Right atrium auricular region (tissue), 2 donors: ENCODE data around the gene WASF2. TPM values are rescaled to one million over a fixed set of nuclear protein-coding genes. Genes with fewer than 3 reads are reported as not detected.

ENCODE experiments used
- DNase-seq: peaks from one replicate; pipeline ENCODE4 v3.0.0-alpha.2; 2019; ENCODE audit warnings: low spot score
- H3K27ac ChIP-seq, 2 donors: fragments of 200-600 bp; sonication (generic); 1 replicate in 1 of 2; 2 replicates in 1 of 2; pipeline ENCODE4 v1.5.1; 2016 to 2019
- H3K27me3 ChIP-seq, 2 donors: fragments of 200-600 bp; sonication (generic); one replicate each; pipeline versions ENCODE4 v1.5.1 to v1.6.0; 2017 to 2019
- H3K36me3 ChIP-seq: fragments of 200-600 bp; sonication (generic); one replicate; pipeline ENCODE4 v1.5.1; 2016
- H3K4me1 ChIP-seq, 2 donors: fragments of 200-600 bp; sonication (generic); one replicate each; pipeline versions ENCODE4 v1.5.1 to v1.6.0; 2017 to 2019
- H3K4me3 ChIP-seq, 2 donors: fragments of 200-600 bp; sonication (generic); 1 replicate in 1 of 2; 2 replicates in 1 of 2; pipeline ENCODE4 v1.5.1; 2017 to 2019; ENCODE audit warnings: mild to moderate bottlenecking in 1 of 2, moderate library complexity in 1 of 2
- H3K9me3 ChIP-seq, 2 donors: fragments of 200-600 bp; sonication (generic); one replicate each; pipeline ENCODE4 v1.5.1; 2019
- CTCF ChIP-seq, 2 donors: fragments of 200-600 bp; sonication (generic); IDR thresholded peaks; one replicate each; pipeline ENCODE4 v1.5.1; 2019; ENCODE audit warnings: antibody characterized with exemption in 2 of 2
- total RNA-seq, 2 donors: library from RNA; depleted of rRNA; stranded (reverse); fragments of >200 nt; gene quantifications; one replicate each; pipeline ENCODE4 v1.1.0, GENCODE V29; 2016

The WASF2 gene
- total RNA-seq, 2 donors from 2014 or later, result 20.7 to 49.0 TPM

DNA sequence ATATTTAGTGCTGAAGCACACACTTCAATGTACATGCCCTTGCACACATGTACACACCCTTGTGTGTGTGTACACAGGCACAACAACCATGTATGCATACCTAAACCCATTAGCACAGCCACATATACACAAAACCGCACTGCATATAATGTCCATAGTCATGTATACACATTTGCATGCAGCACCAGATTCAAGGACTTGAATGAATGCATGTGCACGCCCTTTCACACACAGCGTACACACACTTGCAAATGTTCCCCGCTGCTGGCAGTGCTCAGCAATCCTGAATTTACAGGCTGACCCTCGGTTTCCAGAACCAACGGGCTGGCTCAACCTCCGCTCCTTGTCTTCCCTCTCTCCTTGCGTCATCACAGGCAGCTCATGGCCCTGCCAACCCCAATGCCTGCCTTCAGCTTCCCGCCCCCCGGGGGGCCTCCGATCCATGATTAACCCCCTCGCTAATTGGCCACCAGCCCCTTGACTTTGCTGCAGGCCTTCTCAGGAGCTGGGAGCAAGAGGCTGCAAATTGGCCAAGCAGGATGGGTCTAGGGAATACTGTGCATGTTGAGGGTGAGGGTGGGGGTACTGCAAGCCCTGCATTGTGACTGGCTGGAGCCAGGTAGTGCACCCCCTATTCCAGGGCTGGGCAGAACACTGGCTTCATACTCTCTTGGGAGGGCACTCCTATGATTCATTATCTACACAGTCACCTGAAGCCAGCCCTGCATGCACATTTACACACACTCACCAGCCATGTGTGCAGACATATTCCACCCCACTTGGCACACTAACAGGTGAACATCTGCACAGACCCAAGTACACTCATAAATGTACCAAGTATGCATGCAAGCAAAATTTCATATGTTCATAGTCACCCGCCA lies 89.6 kb downstream of the WASF2 start:
- no peak for DNase-seq
- Histone ChIP-seq H3K9me3 (no peaks in the 10 kb centered on the region), H3K27me3 (no peaks in the 10 kb centered on the region), H3K27ac (no peak overlapping the region), H3K4me3 (no peak overlapping the region), H3K4me1 (peaks cover 0 to 73% of the 10 kb centered on the region in 2 donors), H3K36me3 (no peaks in the 10 kb centered on the region)
- no peak for TF ChIP-seq CTCF (IDR thresholded peaks at IDR 0.05)

DNA sequence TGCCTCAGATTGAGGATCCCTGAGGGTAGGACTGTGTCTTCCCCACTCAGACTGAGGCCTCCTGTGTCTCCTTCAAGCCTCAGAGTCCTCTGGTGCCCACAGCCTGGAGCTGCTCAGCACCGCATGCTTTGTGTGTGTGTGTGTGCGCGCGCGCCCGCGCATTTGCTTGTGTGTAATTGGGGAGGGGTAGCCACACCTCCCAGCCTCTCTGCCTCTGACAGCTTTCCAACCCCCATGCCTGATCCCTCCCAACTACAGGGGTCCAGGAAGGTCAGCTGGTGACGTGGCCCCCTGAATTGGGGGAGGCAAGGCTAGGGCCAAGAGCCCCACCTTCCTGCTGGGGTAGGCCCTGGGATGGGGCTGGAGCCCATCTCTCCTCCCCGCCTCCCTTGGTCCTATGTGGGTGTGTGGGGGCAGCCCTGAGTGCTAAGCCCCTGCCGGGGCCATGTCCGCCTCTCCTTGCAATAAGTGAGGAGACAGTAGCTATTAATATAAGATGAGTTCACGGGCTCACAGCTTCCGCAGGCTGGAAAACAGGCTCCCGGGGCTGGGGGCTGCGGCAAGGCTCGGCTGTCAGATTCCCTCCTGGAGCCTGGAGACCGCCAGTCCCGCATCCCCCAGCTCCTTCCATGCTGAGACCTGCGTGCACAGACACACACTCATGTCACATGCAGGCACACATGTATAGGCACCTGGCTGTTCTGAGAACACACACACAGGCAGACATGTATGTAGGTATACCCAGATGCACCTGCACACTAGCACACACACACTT lies 90.5 kb downstream of the WASF2 start:
- no peaks in the 10 kb centered on the region for H3K36me3 ChIP-seq

DNA sequence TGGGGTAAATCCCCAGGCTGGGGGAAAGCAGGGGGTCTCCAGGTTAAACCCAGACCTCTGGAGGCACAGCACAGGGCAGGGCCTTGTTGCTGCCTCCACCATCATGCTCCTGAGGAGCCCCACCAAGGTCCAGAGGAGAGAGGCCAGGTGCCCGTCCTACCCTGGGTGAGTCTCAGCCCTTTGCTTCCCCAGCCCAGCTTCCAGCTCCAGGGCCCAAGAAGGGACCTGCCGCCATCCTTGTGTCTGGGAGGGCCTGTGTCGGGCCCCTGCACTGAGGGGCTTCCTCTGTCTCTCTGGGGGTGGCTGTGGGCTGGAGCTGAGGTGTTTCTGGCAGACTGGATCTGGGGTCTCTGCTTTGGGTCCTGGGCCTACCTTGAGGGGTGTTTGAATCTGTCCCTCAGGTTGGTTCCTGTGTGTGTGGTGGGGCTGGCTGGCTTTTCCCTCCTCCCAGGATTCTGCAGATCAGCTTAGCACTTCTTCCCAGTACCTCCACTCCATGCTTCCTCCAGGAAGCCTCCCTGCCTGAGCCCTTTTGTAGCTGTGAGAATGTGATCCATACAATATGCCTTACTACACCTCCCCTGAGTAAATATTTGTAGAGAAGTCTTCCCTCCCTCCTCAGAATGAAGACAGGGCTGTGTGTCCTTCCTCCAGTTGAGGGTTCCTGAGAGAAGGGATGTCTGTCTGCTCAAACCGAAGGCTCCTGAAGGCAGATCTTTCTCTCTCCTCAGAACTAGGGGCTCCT lies 91.4 kb downstream of the WASF2 start:
- TF ChIP-seq CTCF (IDR thresholded peaks at IDR 0.05), result no peak
- DNase-seq, result no peak
- Histone ChIP-seq H3K4me1 (peaks cover 0 to 59% of the 10 kb centered on the region in 2 donors), H3K36me3 (no peaks in the 10 kb centered on the region), H3K27ac (no peak overlapping the region), H3K27me3 (no peaks in the 10 kb centered on the region), H3K4me3 (no peak overlapping the region), H3K9me3 (no peaks in the 10 kb centered on the region)

More for the DNA sequence above, 90.5 kb downstream of the WASF2 start:
- Histone ChIP-seq H3K27me3 (no peaks in the 10 kb centered on the region), H3K4me1 (peaks cover 0 to 68% of the 10 kb centered on the region in 2 donors), H3K9me3 (no peaks in the 10 kb centered on the region), H3K4me3 (no peak overlapping the region), H3K27ac (peak overlapping the region in 1 of 2 donors; percentile 9)
- TF ChIP-seq CTCF (IDR thresholded peaks at IDR 0.05), result no peak
- DNase-seq, result no peak

DNA sequence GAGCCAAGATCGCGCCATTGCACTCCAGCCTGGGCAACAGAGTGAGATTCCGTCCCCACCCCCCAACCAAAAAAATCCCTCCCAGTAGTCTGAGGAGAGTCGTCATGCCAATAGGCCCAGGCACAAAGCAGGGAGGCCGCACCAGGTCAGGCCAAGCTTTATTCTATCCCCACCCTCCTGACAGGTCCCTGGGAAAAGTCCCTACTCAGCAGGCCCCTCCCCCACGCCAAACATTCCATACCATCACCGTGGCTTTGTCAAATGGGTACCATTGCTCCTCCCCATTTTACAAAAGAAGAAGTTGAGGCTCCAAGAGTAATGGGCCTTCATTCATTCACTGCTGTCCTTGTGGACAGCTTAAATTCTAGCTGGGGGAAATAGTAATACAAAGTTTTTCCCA lies 92.2 kb downstream of the WASF2 start:
- H3K36me3 ChIP-seq, result no peaks in the 10 kb centered on the region
- TF ChIP-seq CTCF (IDR thresholded peaks at IDR 0.05), result no peak
- peak overlapping the region in 1 of 2 donors; percentile 40 for H3K27ac ChIP-seq
- peaks cover 0 to 55% of the 10 kb centered on the region in 2 donors for H3K4me1 ChIP-seq
- H3K27me3 ChIP-seq, result no peaks in the 10 kb centered on the region
- H3K4me3 ChIP-seq, result no peak overlapping the region
- no peak for DNase-seq
- no peaks in the 10 kb centered on the region for H3K9me3 ChIP-seq

DNA sequence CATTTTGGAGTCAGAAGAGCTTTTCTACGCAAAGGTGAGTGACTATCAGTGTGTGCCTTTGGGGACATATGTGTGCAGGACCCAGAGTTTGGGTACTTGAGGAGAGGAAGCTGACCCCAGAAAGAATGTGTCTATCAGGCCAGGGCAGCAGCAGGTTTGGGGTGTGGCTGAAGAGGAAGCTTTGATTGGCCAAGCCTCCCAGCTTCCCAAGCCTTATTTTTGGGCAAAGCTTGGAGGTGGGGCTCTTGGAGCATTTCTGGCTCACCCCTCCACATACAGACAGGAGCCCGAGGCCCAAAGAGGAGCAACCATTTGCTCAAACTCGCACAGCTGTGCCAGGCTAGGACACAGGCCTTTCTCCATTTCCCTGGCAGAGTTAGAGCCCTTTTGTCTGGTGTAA lies 92.9 kb downstream of the WASF2 start:
- DNase-seq, result no peak
- peaks cover 0 to 53% of the 10 kb centered on the region in 2 donors for H3K4me1 ChIP-seq

More for the DNA sequence above, 92.9 kb downstream of the WASF2 start:
- H3K27ac ChIP-seq, result peak overlapping the region in 1 of 2 donors; percentile 40
- H3K27me3 ChIP-seq, result no peaks in the 10 kb centered on the region
- no peak for TF ChIP-seq CTCF (IDR thresholded peaks at IDR 0.05)
- no peak overlapping the region for H3K4me3 ChIP-seq
- no peaks in the 10 kb centered on the region for H3K9me3 ChIP-seq
- no peaks in the 10 kb centered on the region for H3K36me3 ChIP-seq
